22Rv1 (cell line): ENCODE data around the gene HTR1E.

Source experiments
- ZFX ChIP-seq: fragments of 450-650 bp; IDR thresholded peaks from 2 replicates; pipeline ENCODE4 v1.6.1; 2017; ENCODE audit warnings: antibody characterized with exemption, borderline replicate concordance
- TF ChIP-seq, protein P1 (sequence below): fragments of 450-650 bp; IDR thresholded peaks from 2 replicates; pipeline ENCODE4 v1.5.1; 2017; ENCODE audit warnings: mild to moderate bottlenecking

DNA sequence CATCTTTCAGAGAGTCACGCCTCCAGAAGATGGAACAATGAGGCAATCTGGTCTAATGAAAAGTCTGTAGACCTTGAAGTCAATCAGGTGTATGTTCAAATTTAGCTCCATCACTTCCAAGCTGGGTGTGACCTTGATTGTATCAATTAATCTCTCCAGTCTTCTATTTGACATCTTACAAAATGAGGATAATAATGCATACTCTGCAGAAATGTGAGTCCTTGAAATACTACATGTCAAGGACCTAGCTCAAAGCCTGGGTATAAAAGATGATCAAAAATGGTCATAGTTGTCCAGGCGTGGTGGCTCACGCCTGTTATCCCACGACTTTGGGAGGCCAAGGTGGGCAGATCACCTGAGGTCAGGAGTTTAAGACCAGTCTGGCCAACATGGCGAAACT is 127.8 kb downstream of the HTR1E start:
- TF ChIP-seq, protein P1, sequence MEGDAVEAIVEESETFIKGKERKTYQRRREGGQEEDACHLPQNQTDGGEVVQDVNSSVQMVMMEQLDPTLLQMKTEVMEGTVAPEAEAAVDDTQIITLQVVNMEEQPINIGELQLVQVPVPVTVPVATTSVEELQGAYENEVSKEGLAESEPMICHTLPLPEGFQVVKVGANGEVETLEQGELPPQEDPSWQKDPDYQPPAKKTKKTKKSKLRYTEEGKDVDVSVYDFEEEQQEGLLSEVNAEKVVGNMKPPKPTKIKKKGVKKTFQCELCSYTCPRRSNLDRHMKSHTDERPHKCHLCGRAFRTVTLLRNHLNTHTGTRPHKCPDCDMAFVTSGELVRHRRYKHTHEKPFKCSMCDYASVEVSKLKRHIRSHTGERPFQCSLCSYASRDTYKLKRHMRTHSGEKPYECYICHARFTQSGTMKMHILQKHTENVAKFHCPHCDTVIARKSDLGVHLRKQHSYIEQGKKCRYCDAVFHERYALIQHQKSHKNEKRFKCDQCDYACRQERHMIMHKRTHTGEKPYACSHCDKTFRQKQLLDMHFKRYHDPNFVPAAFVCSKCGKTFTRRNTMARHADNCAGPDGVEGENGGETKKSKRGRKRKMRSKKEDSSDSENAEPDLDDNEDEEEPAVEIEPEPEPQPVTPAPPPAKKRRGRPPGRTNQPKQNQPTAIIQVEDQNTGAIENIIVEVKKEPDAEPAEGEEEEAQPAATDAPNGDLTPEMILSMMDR = no peak
- no peak for TF ChIP-seq ZFX
